ENCODE results near the gene TTC7B.

The TTC7B gene

GRCh38 chr14:90614696-90615516, 201.3 kb downstream of the TTC7B start:
- no peaks in the 10 kb centered on the region for H3K36me3 ChIP-seq (ENCODE audit: insufficient read depth, low read length)
- ATAC-seq (ENCODE audit: insufficient read depth, low read depth) (no peak), DNase-seq (no peak)
- H4K20me1 ChIP-seq (ENCODE audit: insufficient read depth, low read length): no peaks in the 10 kb centered on the region
- TF ChIP-seq EZH2 (IDR thresholded peaks at IDR 0.05; ENCODE audit: borderline replicate concordance, low read depth, low read length, severe bottlenecking) (no peak), CTCF (IDR thresholded peaks at IDR 0.05; ENCODE audit: borderline replicate concordance, extremely low read depth, low read length, poor library complexity, severe bottlenecking) (no peak)
- H2AFZ ChIP-seq (ENCODE audit: low read depth, low read length): no peak overlapping the region
- no peaks in the 10 kb centered on the region for H3K79me2 ChIP-seq (ENCODE audit: insufficient read depth, low read length)
- no peak overlapping the region for H3K4me2 ChIP-seq (ENCODE audit: insufficient read depth, low read length)
- H3K9me3 ChIP-seq (ENCODE audit: insufficient read depth, low read length, severe bottlenecking): no peaks in the 10 kb centered on the region
- no peak overlapping the region for H3K4me3 ChIP-seq (ENCODE audit: low read depth in 1 of 2, low read length in 2 of 2)
- no peak overlapping the region for H3K9ac ChIP-seq (ENCODE audit: low read depth, low read length)
- no peaks in the 10 kb centered on the region for H3K4me1 ChIP-seq (ENCODE audit: insufficient read depth, low read length)
- no peaks in the 10 kb centered on the region for H3K27me3 ChIP-seq (ENCODE audit: insufficient read depth, low read length, poor library complexity)
- H3K27ac ChIP-seq (ENCODE audit: low read length): no peak overlapping the region

- Histone ChIP-seq H3K4me2 (ENCODE audit: insufficient read depth, low read length) (no peak overlapping the region), H3K9ac (ENCODE audit: low read depth, low read length) (no peak overlapping the region), H3K36me3 (ENCODE audit: insufficient read depth, low read length) (no peaks in the 10 kb centered on the region), H3K4me3 (ENCODE audit: low read depth in 1 of 2, low read length in 2 of 2) (no peak overlapping the region), H4K20me1 (ENCODE audit: insufficient read depth, low read length) (no peaks in the 10 kb centered on the region), H3K4me1 (ENCODE audit: insufficient read depth, low read length) (no peaks in the 10 kb centered on the region), H3K79me2 (ENCODE audit: insufficient read depth, low read length) (no peaks in the 10 kb centered on the region), H2AFZ (ENCODE audit: low read depth, low read length) (no peak overlapping the region), H3K9me3 (ENCODE audit: insufficient read depth, low read length, severe bottlenecking) (no peaks in the 10 kb centered on the region), H3K27me3 (ENCODE audit: insufficient read depth, low read length, poor library complexity) (no peaks in the 10 kb centered on the region), H3K27ac (ENCODE audit: low read length) (no peak overlapping the region)
- DNase-seq: no peak
- no peak for ATAC-seq (ENCODE audit: insufficient read depth, low read depth)
- TF ChIP-seq EZH2 (IDR thresholded peaks at IDR 0.05; ENCODE audit: borderline replicate concordance, low read depth, low read length, severe bottlenecking): no peak
- TF ChIP-seq CTCF (IDR thresholded peaks at IDR 0.05; ENCODE audit: borderline replicate concordance, extremely low read depth, low read length, poor library complexity, severe bottlenecking): no peak
Measured at GRCh38 chr14:90613997-90614396, 202.2 kb downstream of the TTC7B start.

DNA sequence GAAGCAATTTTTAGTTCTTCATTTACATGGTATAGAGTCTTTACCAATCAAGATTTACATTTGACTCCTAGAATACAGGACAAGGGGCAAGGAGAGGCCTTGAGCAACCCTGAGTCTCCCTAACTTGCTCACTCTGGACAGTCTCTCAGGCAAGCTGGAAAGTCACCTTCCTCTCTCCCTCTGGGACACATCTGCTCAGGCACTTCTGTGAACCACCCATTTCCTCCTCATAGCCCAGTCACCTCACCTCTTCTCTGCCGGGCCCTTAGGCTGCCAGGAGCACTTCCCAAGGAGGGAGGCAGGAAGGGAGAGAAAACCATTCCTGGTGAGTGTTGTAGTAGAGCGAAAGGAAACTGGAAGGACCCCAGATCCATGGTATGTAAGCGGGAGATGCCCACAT, 202.8 kb downstream of the TTC7B start:
- H3K27me3 ChIP-seq (ENCODE audit: insufficient read depth, low read length, poor library complexity): no peaks in the 10 kb centered on the region
- TF ChIP-seq CTCF (IDR thresholded peaks at IDR 0.05; ENCODE audit: borderline replicate concordance, extremely low read depth, low read length, poor library complexity, severe bottlenecking) (no peak), EZH2 (IDR thresholded peaks at IDR 0.05; ENCODE audit: borderline replicate concordance, low read depth, low read length, severe bottlenecking) (no peak)
- DNase-seq: no peak

More for the DNA sequence above, 202.8 kb downstream of the TTC7B start:
- Histone ChIP-seq H3K4me3 (ENCODE audit: low read depth in 1 of 2, low read length in 2 of 2) (no peak overlapping the region), H3K36me3 (ENCODE audit: insufficient read depth, low read length) (no peaks in the 10 kb centered on the region), H3K27ac (ENCODE audit: low read length) (no peak overlapping the region), H3K4me2 (ENCODE audit: insufficient read depth, low read length) (no peak overlapping the region), H3K9me3 (ENCODE audit: insufficient read depth, low read length, severe bottlenecking) (no peaks in the 10 kb centered on the region), H2AFZ (ENCODE audit: low read depth, low read length) (no peak overlapping the region), H3K79me2 (ENCODE audit: insufficient read depth, low read length) (no peaks in the 10 kb centered on the region), H3K9ac (ENCODE audit: low read depth, low read length) (no peak overlapping the region), H3K4me1 (ENCODE audit: insufficient read depth, low read length) (no peaks in the 10 kb centered on the region), H4K20me1 (ENCODE audit: insufficient read depth, low read length) (no peaks in the 10 kb centered on the region)
- no peak for ATAC-seq (ENCODE audit: insufficient read depth, low read depth)
